GM12878 (cell line): ENCODE measurements around the gene HSPBP1. TPM values are rescaled to one million over a fixed set of nuclear protein-coding genes. Genes with fewer than 3 reads are reported as not detected.

Source experiments
- ATAC-seq: fragments of 200-7000 bp; cut with Tn5 transposase; 3 replicates; pipeline ENCODE4 v1.9.1; 2020; ENCODE audit warnings: mild to moderate bottlenecking, moderate library complexity
- BruUV-seq: library from RNA; stranded (reverse); fragments of 400-500 nt; replicated peaks from 2 replicates; lab custom pipeline; 2021; lab: Mats Ljungman, UMichigan
- CTCF ChIA-PET: fragments of 300-600 bp; sonication (Branson Sonifier 250); formaldehyde crosslinking; extraction: SDS; loops from one replicate; lab custom pipeline; 2021; ENCODE audit warnings: inconsistent platforms; lab: Yijun Ruan, JAX
- POLR2A ChIA-PET: fragments of 350-600 bp; formaldehyde crosslinking; extraction: SDS; loops from one replicate; lab custom pipeline; 2021; ENCODE audit warnings: inconsistent platforms; lab: Charles Lee
- RAD21 ChIA-PET: fragments of 300-600 bp; sonication (Branson Sonifier 250); formaldehyde crosslinking; loops from one replicate; lab custom pipeline; 2023; ENCODE audit warnings: antibody characterized with exemption; ENCODE audit not compliant: unreplicated experiment; lab: Charles Lee
- SMC1A ChIA-PET: fragments of 300-600 bp; sonication (Branson Sonifier 250); formaldehyde crosslinking; loops from one replicate; lab custom pipeline; 2023; ENCODE audit not compliant: unreplicated experiment, uncharacterized antibody; lab: Charles Lee
- DNase-seq: peaks from one replicate; pipeline ENCODE4 v3.0.0-alpha.2; 2011; ENCODE audit warnings: low read depth, low spot score
- FAIRE-seq: peaks from 3 replicates; lab custom pipeline; 2011; peaks lifted over from hg19 to GRCh38; lab: Jason Lieb, UNC
- H2AFZ ChIP-seq: 2 replicates; pipeline ENCODE4 v1.6.0; 2011; ENCODE audit warnings: low read depth, low read length, control low read depth; ENCODE audit not compliant: control insufficient read depth
- H3K27ac ChIP-seq: 2 replicates; pipeline ENCODE4 v1.5.1; 2011; ENCODE audit warnings: control low read depth; ENCODE audit not compliant: control insufficient read depth, insufficient read depth
- H3K27me3 ChIP-seq, 2 experiments: replicated peaks in 1 of 2; 2 replicates each; pipeline versions ENCODE4 v1.6.0 to v1.6.1; 2011; ENCODE audit warnings: low read length in 1 of 2; ENCODE audit not compliant: control insufficient read depth in 2 of 2, insufficient read depth in 2 of 2
- H3K36me3 ChIP-seq, 2 experiments: 2 replicates each; pipeline ENCODE4 v1.5.1; 2011; ENCODE audit warnings: low read length in 1 of 2; ENCODE audit not compliant: control insufficient read depth in 2 of 2, insufficient read depth in 2 of 2
- H3K4me1 ChIP-seq: 2 replicates; pipeline ENCODE4 v1.6.1; 2011; ENCODE audit warnings: mild to moderate bottlenecking, low read length, moderate library complexity, mixed read lengths; ENCODE audit not compliant: control insufficient read depth, insufficient read depth
- H3K4me2 ChIP-seq: 2 replicates; pipeline ENCODE4 v1.6.0; 2011; ENCODE audit warnings: control low read depth; ENCODE audit not compliant: control insufficient read depth, insufficient read depth
- H3K4me3 ChIP-seq: fragments of 200-600 bp; sonication (generic); 2 replicates; pipeline ENCODE4 v1.5.1; 2016
- H3K79me2 ChIP-seq: 2 replicates; pipeline ENCODE4 v1.6.0; 2011; ENCODE audit warnings: low read length; ENCODE audit not compliant: control insufficient read depth, insufficient read depth
- H3K9ac ChIP-seq: 2 replicates; pipeline ENCODE4 v1.8.0; 2011; ENCODE audit warnings: low read length, control low read depth, mixed read lengths; ENCODE audit not compliant: control insufficient read depth, insufficient read depth
- H3K9me3 ChIP-seq: replicated peaks from 3 replicates; pipeline ENCODE4 v1.5.1; 2011; ENCODE audit warnings: mild to moderate bottlenecking, low read length; ENCODE audit not compliant: control insufficient read depth, insufficient read depth
- H4K20me1 ChIP-seq: 2 replicates; pipeline ENCODE4 v1.6.0; 2011; ENCODE audit not compliant: control insufficient read depth, insufficient read depth
- ESRRA ChIP-seq: IDR thresholded peaks from 2 replicates; pipeline ENCODE4 v1.6.1; 2012; ENCODE audit warnings: mild to moderate bottlenecking, low read length, improper control_type of control experiment
- MYC ChIP-seq: IDR thresholded peaks from 2 replicates; pipeline ENCODE4 v1.6.1; 2011; ENCODE audit warnings: mild to moderate bottlenecking, low read length, moderate library complexity, inconsistent platforms; ENCODE audit not compliant: insufficient read depth, insufficient replicate concordance, insufficient read length, severe bottlenecking
- POLR2A ChIP-seq: IDR thresholded peaks from 2 replicates; pipeline ENCODE4 v1.6.1; 2011; ENCODE audit warnings: low read depth, mild to moderate bottlenecking, low read length
- RELA ChIP-seq: fragments of 450-650 bp; IDR thresholded peaks from 2 replicates; pipeline ENCODE4 v1.8.0; 2014; ENCODE audit warnings: borderline replicate concordance; ENCODE audit not compliant: partially characterized antibody
- WGBS: methylation state at CpG from one replicate; pipeline ENCODE4 v1.1.6; 2016; ENCODE audit warnings: low lambda C conversion rate; ENCODE audit not compliant: insufficient replicate concordance, insufficient coverage; ENCODE audit errors: missing lambda C conversion rate; 5-methylcytosine and 5-hydroxymethylcytosine counted together
- in situ Hi-C: fragments of 300-500 bp; cut with MboI; formaldehyde crosslinking; loops from 9 replicates; pipeline ENCODE4 v1.14.3; 2018; ENCODE audit warnings: mixed read lengths
- intact Hi-C: fragments of 100-400 bp; cut with micrococcal nuclease; formaldehyde crosslinking; loops from one replicate; pipeline ENCODE4 v1.14.2; 2022; ENCODE audit not compliant: unreplicated experiment
- polyA plus RNA-seq, 11 experiments: library from polyadenylated mRNA; depleted of rRNA in 4 of 11; unstranded in 6 of 11; stranded (reverse) in 5 of 11; fragments of >200 nt; fragmentation: Nextera tagmentation in 4 of 11; fragmentation: Illumina TruSeq in 1 of 11; extraction: Ambion mirVana in 4 of 11; extraction: Trizol in 1 of 11; gene quantifications; 1 replicate in 1 of 11; 2 replicates in 10 of 11; pipeline versions ENCODE4 v1.2.1 to v1.2.3, GENCODE V29; 2011 to 2016; ENCODE audit warnings: inconsistent platforms in 2 of 11, missing spikeins in 2 of 11, low read depth in 1 of 11
- total RNA-seq, 4 experiments: library from RNA; depleted of rRNA in 3 of 4; stranded (reverse); fragments of >200 nt in 3 of 4; fragmentation: Illumina TruSeq in 1 of 4; extraction: Trizol in 1 of 4; gene quantifications; 2 replicates each; pipeline versions ENCODE4 v1.2.1 to v1.2.3, GENCODE V29; 2013 to 2021
- TF ChIP-seq, protein P1 (sequence below): fragments of 450-650 bp; IDR thresholded peaks from 2 replicates; pipeline ENCODE4 v1.6.1; 2017; ENCODE audit warnings: mild to moderate bottlenecking, low read depth, inconsistent platforms; ENCODE audit not compliant: poor library complexity, severe bottlenecking
- TF ChIP-seq, protein P2 (sequence below): fragments of 450-650 bp; IDR thresholded peaks from 2 replicates; pipeline ENCODE4 v1.6.1; 2014; ENCODE audit warnings: mild to moderate bottlenecking
- TF ChIP-seq, protein P3 (sequence below): fragments of 450-650 bp; formaldehyde crosslinking; IDR thresholded peaks from 2 replicates; pipeline ENCODE4 v1.5.0; 2022; ENCODE audit warnings: mild to moderate bottlenecking, missing genetic modification characterization

HSPBP1 gene
- total and polyA plus RNA-seq, 10 of the 15 experiments (the other 5 are each of a cell fraction or from before 2014, with no cell fraction given), result 0.18 to 83.3 (median 23.0) TPM

DNA sequence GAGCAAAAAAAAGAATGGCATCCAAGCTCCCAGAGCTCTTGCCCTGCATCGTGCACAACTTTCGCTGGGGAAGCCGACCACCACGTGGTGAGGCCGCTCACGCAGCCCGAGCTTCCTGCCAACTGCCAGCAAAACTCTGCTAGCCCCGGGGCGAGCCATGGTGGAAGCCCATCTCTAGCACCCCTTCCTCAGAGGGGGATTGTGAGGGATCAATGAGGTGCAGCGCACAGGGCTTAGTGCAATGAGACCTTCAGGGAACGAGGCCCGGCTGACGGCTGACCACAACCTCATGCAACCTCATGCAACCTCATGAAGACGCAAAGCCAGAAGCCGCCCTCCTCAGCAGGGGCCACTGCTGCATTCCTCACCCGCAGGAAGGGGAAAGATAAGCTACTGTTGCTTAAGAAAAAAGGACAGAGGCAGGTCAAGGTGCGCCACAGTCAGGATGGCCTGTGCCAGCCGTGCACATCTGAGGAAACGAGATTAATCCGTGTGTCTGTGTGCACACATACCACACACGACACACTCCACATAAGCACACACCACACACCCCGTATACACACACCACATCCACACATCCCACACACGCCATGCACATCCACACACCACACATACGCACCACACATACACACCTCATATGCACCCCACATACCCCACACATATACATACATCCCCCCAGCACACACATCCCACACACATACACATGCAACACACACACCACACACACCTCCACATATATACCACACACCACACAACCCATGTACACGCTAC is 9.6 kb downstream of the HSPBP1 start:
- ChIA-PET RAD21 (no interaction called here), POLR2A (interaction anchor here (0.5 kb wide), 1 partner anchor 8 kb away, joined by 3 read pairs; no protein-coding TSS in a partner anchor), CTCF (interaction anchor here (0.6 kb wide), 1 partner anchor 713 kb away, joined by 3 read pairs; no protein-coding TSS in a partner anchor), SMC1A (interaction anchor here (1.5 kb wide), 1 partner anchor 15 kb away, joined by 3 read pairs; no protein-coding TSS in a partner anchor)
- H4K20me1 ChIP-seq, result no peaks in the 10 kb centered on the region
- no peak overlapping the region for H3K27ac ChIP-seq
- WGBS, result 88% methylated on average over 25 of the region's 25 CpGs
- no peak overlapping the region for H3K4me2 ChIP-seq
- no peak for TF ChIP-seq RELA
- TF ChIP-seq ESRRA, result no peak
- TF ChIP-seq, protein P1, sequence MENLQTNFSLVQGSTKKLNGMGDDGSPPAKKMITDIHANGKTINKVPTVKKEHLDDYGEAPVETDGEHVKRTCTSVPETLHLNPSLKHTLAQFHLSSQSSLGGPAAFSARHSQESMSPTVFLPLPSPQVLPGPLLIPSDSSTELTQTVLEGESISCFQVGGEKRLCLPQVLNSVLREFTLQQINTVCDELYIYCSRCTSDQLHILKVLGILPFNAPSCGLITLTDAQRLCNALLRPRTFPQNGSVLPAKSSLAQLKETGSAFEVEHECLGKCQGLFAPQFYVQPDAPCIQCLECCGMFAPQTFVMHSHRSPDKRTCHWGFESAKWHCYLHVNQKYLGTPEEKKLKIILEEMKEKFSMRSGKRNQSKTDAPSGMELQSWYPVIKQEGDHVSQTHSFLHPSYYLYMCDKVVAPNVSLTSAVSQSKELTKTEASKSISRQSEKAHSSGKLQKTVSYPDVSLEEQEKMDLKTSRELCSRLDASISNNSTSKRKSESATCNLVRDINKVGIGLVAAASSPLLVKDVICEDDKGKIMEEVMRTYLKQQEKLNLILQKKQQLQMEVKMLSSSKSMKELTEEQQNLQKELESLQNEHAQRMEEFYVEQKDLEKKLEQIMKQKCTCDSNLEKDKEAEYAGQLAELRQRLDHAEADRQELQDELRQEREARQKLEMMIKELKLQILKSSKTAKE, result no peak
- 0 out of 2 replicates have a peak, but pooled peaks have one; percentile 20 for TF ChIP-seq POLR2A
- no peak for TF ChIP-seq MYC
- TF ChIP-seq, protein P2, sequence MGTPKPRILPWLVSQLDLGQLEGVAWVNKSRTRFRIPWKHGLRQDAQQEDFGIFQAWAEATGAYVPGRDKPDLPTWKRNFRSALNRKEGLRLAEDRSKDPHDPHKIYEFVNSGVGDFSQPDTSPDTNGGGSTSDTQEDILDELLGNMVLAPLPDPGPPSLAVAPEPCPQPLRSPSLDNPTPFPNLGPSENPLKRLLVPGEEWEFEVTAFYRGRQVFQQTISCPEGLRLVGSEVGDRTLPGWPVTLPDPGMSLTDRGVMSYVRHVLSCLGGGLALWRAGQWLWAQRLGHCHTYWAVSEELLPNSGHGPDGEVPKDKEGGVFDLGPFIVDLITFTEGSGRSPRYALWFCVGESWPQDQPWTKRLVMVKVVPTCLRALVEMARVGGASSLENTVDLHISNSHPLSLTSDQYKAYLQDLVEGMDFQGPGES, result no peak
- TF ChIP-seq, protein P3, sequence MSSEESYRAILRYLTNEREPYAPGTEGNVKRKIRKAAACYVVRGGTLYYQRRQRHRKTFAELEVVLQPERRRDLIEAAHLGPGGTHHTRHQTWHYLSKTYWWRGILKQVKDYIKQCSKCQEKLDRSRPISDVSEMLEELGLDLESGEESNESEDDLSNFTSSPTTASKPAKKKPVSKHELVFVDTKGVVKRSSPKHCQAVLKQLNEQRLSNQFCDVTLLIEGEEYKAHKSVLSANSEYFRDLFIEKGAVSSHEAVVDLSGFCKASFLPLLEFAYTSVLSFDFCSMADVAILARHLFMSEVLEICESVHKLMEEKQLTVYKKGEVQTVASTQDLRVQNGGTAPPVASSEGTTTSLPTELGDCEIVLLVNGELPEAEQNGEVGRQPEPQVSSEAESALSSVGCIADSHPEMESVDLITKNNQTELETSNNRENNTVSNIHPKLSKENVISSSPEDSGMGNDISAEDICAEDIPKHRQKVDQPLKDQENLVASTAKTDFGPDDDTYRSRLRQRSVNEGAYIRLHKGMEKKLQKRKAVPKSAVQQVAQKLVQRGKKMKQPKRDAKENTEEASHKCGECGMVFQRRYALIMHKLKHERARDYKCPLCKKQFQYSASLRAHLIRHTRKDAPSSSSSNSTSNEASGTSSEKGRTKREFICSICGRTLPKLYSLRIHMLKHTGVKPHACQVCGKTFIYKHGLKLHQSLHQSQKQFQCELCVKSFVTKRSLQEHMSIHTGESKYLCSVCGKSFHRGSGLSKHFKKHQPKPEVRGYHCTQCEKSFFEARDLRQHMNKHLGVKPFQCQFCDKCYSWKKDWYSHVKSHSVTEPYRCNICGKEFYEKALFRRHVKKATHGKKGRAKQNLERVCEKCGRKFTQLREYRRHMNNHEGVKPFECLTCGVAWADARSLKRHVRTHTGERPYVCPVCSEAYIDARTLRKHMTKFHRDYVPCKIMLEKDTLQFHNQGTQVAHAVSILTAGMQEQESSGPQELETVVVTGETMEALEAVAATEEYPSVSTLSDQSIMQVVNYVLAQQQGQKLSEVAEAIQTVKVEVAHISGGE, result no peak
- DNase-seq, result no peak
- H3K27me3 ChIP-seq, result no peaks in the 10 kb centered on the region
- no peak overlapping the region for H3K4me3 ChIP-seq
- H3K36me3 ChIP-seq, result peaks cover 0 to 3% of the 10 kb centered on the region in 2 experiments; a peak in 1 of 4 replicates
- no peak overlapping the region for H3K9ac ChIP-seq
- FAIRE-seq, result no peak
- H3K4me1 ChIP-seq, result peaks cover 3% of the 10 kb centered on the region
- no peak overlapping the region for H2AFZ ChIP-seq
- intact Hi-C loops, result no loop called here
- no peaks in the 10 kb centered on the region for H3K79me2 ChIP-seq
- in situ Hi-C loops, result no loop called here
- BruUV-seq, result no TSS peak
- no peaks in the 10 kb centered on the region; the same call in 2 of the 3 replicates for H3K9me3 ChIP-seq
- ATAC-seq, result no peak
